IPS-NIHi7 (cell line): ENCODE results near the gene CDH12.
"Not testable (repeated sequence)": the region's sequence is repeated elsewhere in the genome, so short reads cannot be mapped to it uniquely, and the experiment has no call there.

Source experiments
- DNase-seq: peaks from one replicate; pipeline ENCODE4 v3.0.0; 2012; ENCODE audit warnings: mixed read lengths; ENCODE audit errors: extremely low spot score

Gene CDH12

GRCh38 chr5:22650511-22650910 lies 202.6 kb downstream of the CDH12 start:
- DNase-seq: no peak

- DNase-seq: no peak
These were observed 204.1 kb downstream of the CDH12 start for GRCh38 chr5:22649074-22649473.

- no peak for DNase-seq
These were observed 208.3 kb downstream of the CDH12 start for GRCh38 chr5:22644859-22645258.

GRCh38 chr5:22643356-22643755 lies 209.8 kb downstream of the CDH12 start:
- no peak for DNase-seq

- DNase-seq: no peak
These were observed 221.5 kb downstream of the CDH12 start for GRCh38 chr5:22631683-22632082.

- DNase-seq: no peak
These were observed 226.1 kb downstream of the CDH12 start for GRCh38 chr5:22627029-22627428.

GRCh38 chr5:22625451-22625850 lies 227.7 kb downstream of the CDH12 start:
- DNase-seq: no peak

GRCh38 chr5:22621084-22621483 lies 232.1 kb downstream of the CDH12 start:
- DNase-seq: no peak

GRCh38 chr5:22615964-22616363 lies 237.2 kb downstream of the CDH12 start:
- no peak for DNase-seq

GRCh38 chr5:22614486-22615094 lies 238.6 kb downstream of the CDH12 start:
- no peak for DNase-seq

- no peak for DNase-seq
These were observed 240.2 kb downstream of the CDH12 start for GRCh38 chr5:22612928-22613327.

- no peak for DNase-seq
These were observed 241.8 kb downstream of the CDH12 start for GRCh38 chr5:22611327-22611726.

GRCh38 chr5:22607498-22607897 lies 245.6 kb downstream of the CDH12 start:
- not testable (repeated sequence) for DNase-seq

GRCh38 chr5:22605473-22605872 lies 247.7 kb downstream of the CDH12 start:
- no peak for DNase-seq

- no peak for DNase-seq
These were observed 248.4 kb downstream of the CDH12 start for GRCh38 chr5:22604711-22605110.

GRCh38 chr5:22598796-22599195 lies 254.3 kb downstream of the CDH12 start:
- DNase-seq: no peak

GRCh38 chr5:22596404-22596970 lies 256.7 kb downstream of the CDH12 start:
- no peak for DNase-seq

- no peak for DNase-seq
These were observed 258.7 kb downstream of the CDH12 start for GRCh38 chr5:22594491-22594890.

- no peak for DNase-seq
These were observed 259.6 kb downstream of the CDH12 start for GRCh38 chr5:22593592-22593991.

- DNase-seq: no peak
These were observed 261.7 kb downstream of the CDH12 start for GRCh38 chr5:22591461-22591860.

GRCh38 chr5:22590677-22591268 lies 262.4 kb downstream of the CDH12 start:
- no peak for DNase-seq

- no peak for DNase-seq
These were observed 275.4 kb downstream of the CDH12 start for GRCh38 chr5:22577711-22578110.

GRCh38 chr5:22577006-22577405 lies 276.1 kb downstream of the CDH12 start:
- no peak for DNase-seq

- DNase-seq: no peak
These were observed 280.2 kb downstream of the CDH12 start for GRCh38 chr5:22572941-22573340.
